ENCODE data around the gene UNC13A.

Gene UNC13A

GRCh38 chr19:17706750-17707181, 18.6 kb upstream of the UNC13A start:
- TF ChIP-seq RARB (CRISPR knock-in tag; IDR thresholded peaks at IDR 0.05) (no peak), TOX (CRISPR knock-in tag; IDR thresholded peaks at IDR 0.05; ENCODE audit: borderline replicate concordance) (no peak), ZNF8 (CRISPR knock-in tag; IDR thresholded peaks at IDR 0.05) (no peak), ZC3H10 (CRISPR knock-in tag; IDR thresholded peaks at IDR 0.05) (no peak), SNAI2 (CRISPR knock-in tag; IDR thresholded peaks at IDR 0.05) (no peak), POU6F1 (CRISPR knock-in tag; IDR thresholded peaks at IDR 0.05; ENCODE audit: borderline replicate concordance, low read depth) (no peak)

GRCh38 chr19:17703824-17704463, 15.8 kb upstream of the UNC13A start:
- peak; percentile 89 for ATAC-seq
- TF ChIP-seq ZNF8 (CRISPR knock-in tag; IDR thresholded peaks at IDR 0.05) (no peak), ISL1 (CRISPR knock-in tag; IDR thresholded peaks at IDR 0.05) (no peak), CSRNP3 (CRISPR knock-in tag; IDR thresholded peaks at IDR 0.05) (no peak), CREB5 (CRISPR knock-in tag; IDR thresholded peaks at IDR 0.05; ENCODE audit: low read depth) (no peak), ZFP30 (CRISPR knock-in tag; IDR thresholded peaks at IDR 0.05) (no peak), GLIS3 (CRISPR knock-in tag; IDR thresholded peaks at IDR 0.05) (no peak), PATZ1 (CRISPR knock-in tag; IDR thresholded peaks at IDR 0.05; ENCODE audit: borderline replicate concordance) (no peak), POU6F1 (CRISPR knock-in tag; IDR thresholded peaks at IDR 0.05; ENCODE audit: borderline replicate concordance, low read depth) (no peak), PPARA (CRISPR knock-in tag; IDR thresholded peaks at IDR 0.05; ENCODE audit: borderline replicate concordance) (no peak), ZNF565 (CRISPR knock-in tag; conservative IDR thresholded peaks at IDR 0.05; ENCODE audit: low read depth) (no peak), TSHZ2 (CRISPR knock-in tag; IDR thresholded peaks at IDR 0.05) (no peak), TCF4 (CRISPR knock-in tag; IDR thresholded peaks at IDR 0.05; ENCODE audit: borderline replicate concordance) (no peak)

More at GRCh38 chr19:17706750-17707181, 18.6 kb upstream of the UNC13A start:
- ATAC-seq, result peak; percentile 70

- no peak for ATAC-seq
- TF ChIP-seq ZFP30 (CRISPR knock-in tag; IDR thresholded peaks at IDR 0.05) (no peak), ZNF565 (CRISPR knock-in tag; conservative IDR thresholded peaks at IDR 0.05; ENCODE audit: low read depth) (no peak), ARNTL (CRISPR knock-in tag; IDR thresholded peaks at IDR 0.05; ENCODE audit: borderline replicate concordance, low read depth) (no peak), PPARA (CRISPR knock-in tag; IDR thresholded peaks at IDR 0.05; ENCODE audit: borderline replicate concordance) (no peak)
Observed at GRCh38 chr19:17695198-17695597, 7.0 kb upstream of the UNC13A start.
